A549 (cell line): ENCODE measurements around the gene LMNTD1.

ENCODE experiments used
- CTCF ChIP-seq: fragments of >200 bp; sonication (Bioruptor Twin); formaldehyde crosslinking; IDR thresholded peaks from 3 replicates; pipeline ENCODE4 v1.5.1; 2016
- POLR2A ChIP-seq: IDR thresholded peaks from 2 replicates; pipeline ENCODE4 v1.6.1; 2012; ENCODE audit warnings: mild to moderate bottlenecking, low read length
- TP53 ChIP-seq: fragments of 250-450 bp; sonication (Bioruptor Pico); IDR thresholded peaks from 2 replicates; pipeline ENCODE4 v1.5.0; 2021; ENCODE audit warnings: mild to moderate bottlenecking, moderate library complexity

GRCh38 chr12:25594376-25594775 is 41.3 kb upstream of the LMNTD1 start:
- TF ChIP-seq TP53 (no peak), CTCF (no peak), POLR2A (no peak)
